NB4 (cell line): ENCODE data around the gene TNIP1.

ENCODE experiments used
- DNase-seq: peaks from one replicate; pipeline ENCODE4 v3.0.0; 2010; ENCODE audit warnings: low read depth
- H3K4me3 ChIP-seq: one replicate; pipeline ENCODE4 v1.5.1; 2011; ENCODE audit warnings: mild to moderate bottlenecking, low read depth, low read length, moderate library complexity
- CTCF ChIP-seq: IDR thresholded peaks from one replicate; pipeline ENCODE4 v1.5.1; 2012; ENCODE audit warnings: low read depth, low read length
- MAX ChIP-seq: IDR thresholded peaks from 2 replicates; pipeline ENCODE4 v1.6.1; 2011; ENCODE audit warnings: low read depth, low read length
- MYC ChIP-seq: IDR thresholded peaks from 2 replicates; pipeline ENCODE4 v1.6.1; 2011; ENCODE audit warnings: low read depth, low read length
- POLR2A ChIP-seq: IDR thresholded peaks from 2 replicates; pipeline ENCODE4 v1.6.1; 2011; ENCODE audit warnings: mild to moderate bottlenecking; ENCODE audit not compliant: insufficient read length; ENCODE audit errors: extremely low read depth

The TNIP1 gene

GRCh38 chr5:151005950-151006576, 74.8 kb downstream of the TNIP1 start:
- no peak for DNase-seq
- TF ChIP-seq CTCF (no peak), POLR2A (no peak), MYC (no peak), MAX (no peak)

GRCh38 chr5:151005187-151005949, 75.5 kb downstream of the TNIP1 start:
- TF ChIP-seq POLR2A: no peak
- no peak for TF ChIP-seq MAX
- no peak overlapping the region for H3K4me3 ChIP-seq
- DNase-seq: no peak

More at GRCh38 chr5:151005950-151006576, 74.8 kb downstream of the TNIP1 start:
- H3K4me3 ChIP-seq: no peak overlapping the region

- no peak for DNase-seq
- no peak for TF ChIP-seq MYC
- no peak for TF ChIP-seq MAX
- TF ChIP-seq POLR2A: no peak
- TF ChIP-seq CTCF: no peak
- no peak overlapping the region for H3K4me3 ChIP-seq
These were observed 76.3 kb downstream of the TNIP1 start for GRCh38 chr5:151004499-151004898.

GRCh38 chr5:151003503-151003860, 77.4 kb downstream of the TNIP1 start:
- no peak for DNase-seq
- H3K4me3 ChIP-seq: no peak overlapping the region
- no peak for TF ChIP-seq CTCF
- no peak for TF ChIP-seq POLR2A
- TF ChIP-seq MYC: no peak
- no peak for TF ChIP-seq MAX

GRCh38 chr5:151002681-151003502, 77.9 kb downstream of the TNIP1 start:
- TF ChIP-seq POLR2A (no peak), MAX (no peak), MYC (no peak), CTCF (no peak)
- DNase-seq: no peak
- H3K4me3 ChIP-seq: no peak overlapping the region

- no peak overlapping the region for H3K4me3 ChIP-seq
- DNase-seq: peak; percentile 25
- TF ChIP-seq MAX: no peak
These were observed 78.6 kb downstream of the TNIP1 start for GRCh38 chr5:151002250-151002649.
